Activated CD8-positive, alpha-beta T cell treated with anti-CD3 and anti-CD28 coated beads for 36 hours (primary cell): Measurements from ENCODE around the gene MOB3A. TPM values are rescaled to one million over a fixed set of nuclear protein-coding genes. Genes with fewer than 3 reads are reported as not detected.

ENCODE experiments used
- ATAC-seq: fragments of 200-7000 bp; cut with Tn5 transposase; one replicate; pipeline ENCODE4 v1.10.0; 2021; ENCODE audit warnings: mild to moderate bottlenecking, moderate library complexity
- CTCF ChIA-PET: fragments of 350-600 bp; sonication (Branson Sonifier 250); formaldehyde crosslinking; loops from one replicate; lab custom pipeline; 2021; ENCODE audit warnings: antibody characterized with exemption; lab: Charles Lee
- POLR2A ChIA-PET: fragments of 350-600 bp; sonication (Branson Sonifier 250); formaldehyde crosslinking; loops from one replicate; lab custom pipeline; 2021; ENCODE audit warnings: antibody characterized with exemption; lab: Charles Lee
- DNase-seq: peaks from one replicate; pipeline ENCODE4 v3.0.0-alpha.2; 2020
- H3K27ac Mint-ChIP-seq: one replicate; pipeline ENCODE4 v1.8.0; 2021; ENCODE audit warnings: mild to moderate bottlenecking, mixed read lengths
- H3K27me3 Mint-ChIP-seq: one replicate; pipeline ENCODE4 v1.8.0; 2021; ENCODE audit warnings: mixed read lengths
- H3K36me3 Mint-ChIP-seq: one replicate; pipeline ENCODE4 v1.8.0; 2021; ENCODE audit warnings: low read depth, mixed read lengths
- H3K4me1 Mint-ChIP-seq: one replicate; pipeline ENCODE4 v1.8.0; 2021; ENCODE audit warnings: low read depth, mixed read lengths
- H3K4me3 Mint-ChIP-seq: one replicate; pipeline ENCODE4 v1.8.0; 2021; ENCODE audit warnings: mild to moderate bottlenecking, moderate library complexity, mixed read lengths
- H3K9me3 Mint-ChIP-seq: one replicate; pipeline ENCODE4 v1.8.0; 2021; ENCODE audit warnings: mixed read lengths
- CTCF ChIP-seq: fragments of 200-600 bp; IDR thresholded peaks from one replicate; pipeline ENCODE4 v1.8.0; 2022; ENCODE audit warnings: antibody characterized with exemption, mild to moderate bottlenecking
- intact Hi-C: fragments of 100-400 bp; cut with micrococcal nuclease; formaldehyde crosslinking; loops from one replicate; pipeline ENCODE4 v1.10.0; 2022
- total RNA-seq, 2 experiments: library from RNA; stranded (reverse); gene quantifications; one replicate each; pipeline ENCODE4 v1.2.3, GENCODE V29; 2021

MOB3A gene
- total RNA-seq, 2 experiments from 2014 or later: 175 to 185 TPM

DNA sequence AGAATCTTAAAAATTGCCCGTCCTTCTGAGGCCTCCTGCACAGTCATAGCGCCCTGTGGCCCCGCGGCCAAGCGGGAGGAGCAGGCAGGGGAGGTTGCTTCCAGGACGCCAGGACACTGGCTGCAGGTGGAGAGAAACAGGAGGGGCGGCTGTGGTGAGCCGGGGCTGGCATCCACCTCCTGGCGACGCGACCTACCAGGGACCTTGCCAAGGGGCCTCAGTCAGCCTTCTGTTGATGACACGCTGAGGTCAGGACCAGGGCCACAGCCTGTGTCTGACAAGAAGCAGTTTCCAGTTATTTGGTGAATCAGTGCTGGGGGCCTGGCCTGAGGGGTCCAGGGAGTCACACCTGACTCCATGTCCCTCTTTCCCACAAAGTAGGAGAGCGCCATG is 31.7 kb downstream of the MOB3A start:
- POLR2A ChIA-PET: interaction anchor here (0.7 kb wide), 1 partner anchor 30 kb away, joined by 3 read pairs; no protein-coding TSS in a partner anchor
- Mint-ChIP-seq H3K9me3 (no peaks in the 10 kb centered on the region), H3K4me3 (no peak overlapping the region), H3K27me3 (no peaks in the 10 kb centered on the region), H3K36me3 (peaks cover 2% of the 10 kb centered on the region), H3K4me1 (peaks cover 18% of the 10 kb centered on the region), H3K27ac (no peak overlapping the region)
- ATAC-seq (no peak), DNase-seq (no peak)
- CTCF ChIA-PET: no interaction called here
- intact Hi-C loops: no loop called here
- TF ChIP-seq CTCF: no peak

DNA sequence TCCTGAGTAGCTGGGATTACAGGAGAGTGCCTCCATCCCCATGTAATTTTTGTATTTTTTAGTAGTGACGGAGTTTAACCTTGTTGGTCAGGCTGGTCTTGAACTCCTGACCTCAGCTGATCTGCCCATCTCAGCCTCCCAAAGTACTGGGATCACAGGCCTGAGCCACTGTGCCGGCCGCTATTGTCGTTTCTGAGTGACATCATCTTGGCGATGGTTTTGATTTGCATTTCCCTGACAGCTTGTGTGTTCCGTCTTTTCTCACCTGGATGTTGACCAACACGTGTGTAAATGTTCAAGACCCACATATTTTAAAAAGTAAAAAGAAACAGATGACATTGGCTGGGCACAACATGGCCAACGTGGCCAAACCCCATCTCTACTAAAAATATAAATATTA is 32.3 kb downstream of the MOB3A start:
- Mint-ChIP-seq H3K27me3 (no peaks in the 10 kb centered on the region), H3K4me1 (peaks cover 24% of the 10 kb centered on the region), H3K36me3 (peaks cover 2% of the 10 kb centered on the region), H3K4me3 (no peak overlapping the region), H3K27ac (no peak overlapping the region), H3K9me3 (no peaks in the 10 kb centered on the region)
- CTCF ChIA-PET: interaction anchor here (1.3 kb wide), 1 partner anchor 134 kb away, joined by 4 read pairs; no protein-coding TSS in a partner anchor
- POLR2A ChIA-PET: interaction anchor here (1.0 to 4.7 kb wide), 4 partner anchors 8 to 23 kb away, joined by 3 to 29 read pairs (median 7); partner anchors contain the start of gene MKNK2
- DNase-seq (no peak), ATAC-seq (no peak)
- intact Hi-C loops: no loop called here
- TF ChIP-seq CTCF: no peak

GRCh38 chr19:2062770-2063169 is 33.4 kb downstream of the MOB3A start:
- H3K36me3 Mint-ChIP-seq: no peaks in the 10 kb centered on the region
- no peaks in the 10 kb centered on the region for H3K9me3 Mint-ChIP-seq
- ATAC-seq (no peak), DNase-seq (no peak)
- H3K4me3 Mint-ChIP-seq: peak overlapping the region; percentile 85
- no peaks in the 10 kb centered on the region for H3K27me3 Mint-ChIP-seq
- intact Hi-C loops: no loop called here
- POLR2A ChIA-PET: interaction anchor here (1.0 to 4.7 kb wide), 4 partner anchors 9 to 22 kb away, joined by 3 to 29 read pairs (median 7); partner anchors contain the start of gene MKNK2
- no peak for TF ChIP-seq CTCF
- peak overlapping the region; percentile 91 for H3K27ac Mint-ChIP-seq
- CTCF ChIA-PET: interaction anchor here (0.6 to 1.3 kb wide), 3 partner anchors 43 to 186 kb away, joined by 3 to 4 read pairs (median 3); no protein-coding TSS in a partner anchor
- peaks cover 33% of the 10 kb centered on the region for H3K4me1 Mint-ChIP-seq

DNA sequence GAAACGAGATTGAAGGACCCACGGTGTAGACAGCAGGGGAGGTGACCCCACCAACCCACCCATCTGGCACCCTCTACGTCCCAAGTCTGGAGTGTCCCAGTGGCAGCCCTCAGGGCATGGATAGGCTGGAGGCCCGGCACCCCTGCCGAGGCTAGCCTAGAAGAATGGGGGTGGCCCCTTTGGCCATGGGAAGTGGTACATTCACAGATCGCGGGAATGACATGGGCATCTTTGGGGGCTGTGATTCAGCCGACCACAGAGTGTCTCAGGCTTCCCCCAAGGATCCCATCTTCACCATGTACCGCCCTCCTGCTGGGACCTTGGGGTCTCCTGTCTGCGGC is 33.8 kb downstream of the MOB3A start:
- H3K36me3 Mint-ChIP-seq: no peaks in the 10 kb centered on the region
- peak overlapping the region; percentile 91 for H3K27ac Mint-ChIP-seq
- CTCF ChIA-PET: interaction anchor here (1.0 to 2.5 kb wide), 3 partner anchors 8 to 43 kb away, joined by 3 to 15 read pairs (median 3); no protein-coding TSS in a partner anchor
- POLR2A ChIA-PET: interaction anchor here (1.0 to 4.7 kb wide), 4 partner anchors 9 to 22 kb away, joined by 3 to 29 read pairs (median 7); partner anchors contain the start of gene MKNK2
- H3K9me3 Mint-ChIP-seq: no peaks in the 10 kb centered on the region
- peaks cover 33% of the 10 kb centered on the region for H3K4me1 Mint-ChIP-seq
- no peak for TF ChIP-seq CTCF
- no peaks in the 10 kb centered on the region for H3K27me3 Mint-ChIP-seq
- H3K4me3 Mint-ChIP-seq: peak overlapping the region; percentile 85
- ATAC-seq: no peak
- intact Hi-C loops: no loop called here
- no peak for DNase-seq
